NCI-H146 treated with DMSO at 0.1 percent for 48 hours (cell line): ENCODE results near the gene ZNF430.
"Not testable (repeated sequence)": the region's sequence is repeated elsewhere in the genome, so short reads cannot be mapped to it uniquely, and the experiment has no call there.

Experiments
- DNase-seq: peaks from one replicate; lab custom pipeline; 2025; ENCODE audit not compliant: unreplicated experiment; lab: John Stamatoyannopoulos, UW

Gene ZNF430

GRCh38 chr19:21020298-21021227 lies at the start of gene ZNF430:
Gene ZNF430 (plus strand): TSS chr19:21020657. CDS start chr19:21020801, 144 bp downstream.
- peak; percentile 99 for DNase-seq

- not testable (repeated sequence) for DNase-seq
Measured at GRCh38 chr19:20992788-20993187, 27.7 kb upstream of the ZNF430 start.

- peak; percentile 80 for DNase-seq
Measured at GRCh38 chr19:20999731-21000352, 20.6 kb upstream of the ZNF430 start.

- DNase-seq: not testable (repeated sequence)
Measured at GRCh38 chr19:21021238-21021637, 781 bp downstream of the ZNF430 start.

GRCh38 chr19:21022996-21023395 lies 2.5 kb downstream of the ZNF430 start:
- DNase-seq: no peak

- DNase-seq: no peak
Measured at GRCh38 chr19:21023901-21024300, 3.4 kb downstream of the ZNF430 start.

GRCh38 chr19:21028969-21029268 lies 8.5 kb downstream of the ZNF430 start:
- no peak for DNase-seq

GRCh38 chr19:21045028-21045427 lies 24.6 kb downstream of the ZNF430 start:
- no peak for DNase-seq

- DNase-seq: no peak
Measured at GRCh38 chr19:21046489-21046888, 26.0 kb downstream of the ZNF430 start.

GRCh38 chr19:21047716-21048115 lies 27.3 kb downstream of the ZNF430 start:
- no peak for DNase-seq

GRCh38 chr19:21052902-21053301 lies 32.4 kb downstream of the ZNF430 start:
- no peak for DNase-seq

- no peak for DNase-seq
Measured at GRCh38 chr19:21065336-21065735, 44.9 kb downstream of the ZNF430 start.

GRCh38 chr19:21082011-21082975 lies 61.8 kb downstream of the ZNF430 start, which contains the start of gene ZNF714:
Gene ZNF714 (plus strand): TSS chr19:21082203. CDS start chr19:21098269, 16,066 bp downstream.
- DNase-seq: peak; percentile 97

GRCh38 chr19:21084343-21084742 lies 63.9 kb downstream of the ZNF430 start:
- no peak for DNase-seq

- DNase-seq: no peak
Measured at GRCh38 chr19:21087871-21088270, 67.4 kb downstream of the ZNF430 start.

GRCh38 chr19:21092109-21092508 lies 71.7 kb downstream of the ZNF430 start:
- DNase-seq: no peak

- no peak for DNase-seq
Measured at GRCh38 chr19:21094347-21095025, 74.0 kb downstream of the ZNF430 start.

- DNase-seq: no peak
Measured at GRCh38 chr19:21098291-21098690, 77.8 kb downstream of the ZNF430 start.

GRCh38 chr19:21101521-21102242 lies 81.2 kb downstream of the ZNF430 start:
- no peak for DNase-seq

GRCh38 chr19:21109116-21109515 lies 88.7 kb downstream of the ZNF430 start:
- DNase-seq: no peak
